IPS-20b (cell line): ENCODE data around the gene LGR6.
"Not testable (repeated sequence)": the region's sequence is repeated elsewhere in the genome, so short reads cannot be mapped to it uniquely, and the experiment has no call there.

ENCODE experiments used
- H3K27ac ChIP-seq: one replicate; pipeline ENCODE4 v1.5.1; 2013; ENCODE audit warnings: low read length
- H3K27me3 ChIP-seq: 2 replicates; pipeline ENCODE4 v1.6.1; 2013; ENCODE audit warnings: mild to moderate bottlenecking, low read length, inconsistent platforms; ENCODE audit not compliant: insufficient read depth
- H3K36me3 ChIP-seq: 2 replicates; pipeline ENCODE4 v1.6.1; 2013; ENCODE audit warnings: low read depth, mild to moderate bottlenecking, inconsistent platforms, low read length, moderate library complexity; ENCODE audit not compliant: insufficient read depth
- H3K4me1 ChIP-seq: 2 replicates; pipeline ENCODE4 v1.6.1; 2013; ENCODE audit warnings: mild to moderate bottlenecking, control low read depth, inconsistent platforms, low read length, moderate library complexity; ENCODE audit not compliant: insufficient read depth
- H3K4me3 ChIP-seq: 2 replicates; pipeline ENCODE4 v1.5.1; 2013; ENCODE audit warnings: mild to moderate bottlenecking, low read length, inconsistent platforms
- H3K9ac ChIP-seq: 2 replicates; pipeline ENCODE4 v1.6.1; 2013; ENCODE audit warnings: low read depth, mild to moderate bottlenecking, inconsistent platforms, low read length, moderate library complexity
- H3K9me3 ChIP-seq: 2 replicates; pipeline ENCODE4 v1.6.1; 2013; ENCODE audit warnings: mild to moderate bottlenecking, low read depth, low read length, inconsistent platforms; ENCODE audit not compliant: insufficient read depth

The LGR6 gene

GRCh38 chr1:202320081-202320405 is 126.4 kb downstream of the LGR6 start:
- Histone ChIP-seq H3K27ac (no peak overlapping the region), H3K36me3 (no peaks in the 10 kb centered on the region), H3K27me3 (no peaks in the 10 kb centered on the region), H3K4me1 (0 out of 2 replicates have a peak, but pooled peaks cover 2% of the 10 kb centered on the region), H3K4me3 (no peak overlapping the region), H3K9ac (no peak overlapping the region), H3K9me3 (no peaks in the 10 kb centered on the region)

- no peaks in the 10 kb centered on the region for H3K27me3 ChIP-seq
Observed at GRCh38 chr1:202323731-202324130, 130.1 kb downstream of the LGR6 start.

GRCh38 chr1:202324646-202325045 is 131.0 kb downstream of the LGR6 start:
- no peak overlapping the region for H3K9ac ChIP-seq
- H3K9me3 ChIP-seq = no peaks in the 10 kb centered on the region
- no peaks in the 10 kb centered on the region for H3K4me1 ChIP-seq
- no peak overlapping the region for H3K4me3 ChIP-seq
- H3K36me3 ChIP-seq = no peaks in the 10 kb centered on the region; the same call in 1 of the 2 replicates
- no peak overlapping the region for H3K27ac ChIP-seq
- no peaks in the 10 kb centered on the region for H3K27me3 ChIP-seq

More at GRCh38 chr1:202323731-202324130, 130.1 kb downstream of the LGR6 start:
- Histone ChIP-seq H3K4me1 (no peaks in the 10 kb centered on the region), H3K9me3 (no peaks in the 10 kb centered on the region), H3K36me3 (no peaks in the 10 kb centered on the region; the same call in 1 of the 2 replicates), H3K4me3 (no peak overlapping the region), H3K9ac (no peak overlapping the region), H3K27ac (no peak overlapping the region)

- H3K36me3 ChIP-seq = peaks cover 47% of the 10 kb centered on the region
- no peaks in the 10 kb centered on the region for H3K9me3 ChIP-seq
- H3K9ac ChIP-seq = no peak overlapping the region
- no peaks in the 10 kb centered on the region for H3K27me3 ChIP-seq
- no peak overlapping the region for H3K27ac ChIP-seq
- H3K4me3 ChIP-seq = no peak overlapping the region
- no peaks in the 10 kb centered on the region for H3K4me1 ChIP-seq
Observed at GRCh38 chr1:202329891-202330290, 136.3 kb downstream of the LGR6 start.

- no peak overlapping the region for H3K4me3 ChIP-seq
- H3K27me3 ChIP-seq = no peaks in the 10 kb centered on the region
- no peaks in the 10 kb centered on the region for H3K4me1 ChIP-seq
- peaks cover 57% of the 10 kb centered on the region for H3K36me3 ChIP-seq
- H3K27ac ChIP-seq = no peak overlapping the region
- H3K9ac ChIP-seq = no peak overlapping the region
- H3K9me3 ChIP-seq = no peaks in the 10 kb centered on the region
Observed at GRCh38 chr1:202333861-202334260, 140.3 kb downstream of the LGR6 start.

- Histone ChIP-seq H3K27ac (no peak overlapping the region), H3K9me3 (no peaks in the 10 kb centered on the region), H3K27me3 (no peaks in the 10 kb centered on the region), H3K9ac (no peak overlapping the region; the same call in 1 of the 2 replicates), H3K36me3 (no peaks in the 10 kb centered on the region), H3K4me3 (no peak overlapping the region), H3K4me1 (peaks cover 5% of the 10 kb centered on the region; the same call in 1 of the 2 replicates)
Observed at GRCh38 chr1:202343652-202344349, 150.2 kb downstream of the LGR6 start.

GRCh38 chr1:202348005-202348508 is 154.5 kb downstream of the LGR6 start:
- H3K9me3 ChIP-seq = no peaks in the 10 kb centered on the region
- H3K27ac ChIP-seq = no peak overlapping the region
- no peaks in the 10 kb centered on the region for H3K27me3 ChIP-seq
- H3K9ac ChIP-seq = no peak overlapping the region
- H3K4me3 ChIP-seq = peak overlapping the region; percentile 51
- no peaks in the 10 kb centered on the region for H3K36me3 ChIP-seq
- peaks cover 8% of the 10 kb centered on the region; the same call in 1 of the 2 replicates for H3K4me1 ChIP-seq

GRCh38 chr1:202348509-202349205 is 155.1 kb downstream of the LGR6 start, which contains the start of gene PPP1R12B:
Gene PPP1R12B, plus strand, starts transcription at chr1:202348699. Its CDS starts 153 bp downstream, at chr1:202348852.
- H3K4me3 ChIP-seq = peak within 1 kb of the TSS; percentile 92
- no peaks in the 10 kb centered on the region for H3K27me3 ChIP-seq
- H3K9me3 ChIP-seq = no peaks in the 10 kb centered on the region
- no peak within 1 kb of the TSS for H3K27ac ChIP-seq
- H3K9ac ChIP-seq = peak within 1 kb of the TSS; percentile 77
- no peaks in the 10 kb centered on the region for H3K36me3 ChIP-seq
- peaks cover 8% of the 10 kb centered on the region; the same call in 1 of the 2 replicates for H3K4me1 ChIP-seq

- H3K36me3 ChIP-seq = no peaks in the 10 kb centered on the region
- peak overlapping the region; percentile 92 for H3K4me3 ChIP-seq
- no peak overlapping the region for H3K27ac ChIP-seq
- no peaks in the 10 kb centered on the region for H3K9me3 ChIP-seq
- no peaks in the 10 kb centered on the region for H3K27me3 ChIP-seq
- peaks cover 8% of the 10 kb centered on the region; the same call in 1 of the 2 replicates for H3K4me1 ChIP-seq
- peak overlapping the region; percentile 77 for H3K9ac ChIP-seq
Observed at GRCh38 chr1:202349206-202349928, 155.8 kb downstream of the LGR6 start.

GRCh38 chr1:202351725-202352124 is 158.1 kb downstream of the LGR6 start:
- peaks cover 8% of the 10 kb centered on the region; the same call in 1 of the 2 replicates for H3K4me1 ChIP-seq
- no peaks in the 10 kb centered on the region for H3K27me3 ChIP-seq
- no peak overlapping the region for H3K27ac ChIP-seq
- no peak overlapping the region for H3K9ac ChIP-seq
- H3K4me3 ChIP-seq = no peak overlapping the region
- no peaks in the 10 kb centered on the region for H3K9me3 ChIP-seq
- H3K36me3 ChIP-seq = no peaks in the 10 kb centered on the region

GRCh38 chr1:202352583-202353197 is 159.1 kb downstream of the LGR6 start:
- H3K9me3 ChIP-seq, H3K4me1 ChIP-seq, H3K27me3 ChIP-seq, H3K4me3 ChIP-seq, H3K9ac ChIP-seq, H3K27ac ChIP-seq, H3K36me3 ChIP-seq: not testable (repeated sequence)
